KG1 (cell line): ENCODE data around the gene ESRRG.
"Not testable (repeated sequence)": the region's sequence is repeated elsewhere in the genome, so short reads cannot be mapped to it uniquely, and the experiment has no call there.

ENCODE experiments used
- DNase-seq: peaks from one replicate; lab custom pipeline; 2025; lab: John Stamatoyannopoulos, UW

ESRRG gene

DNA sequence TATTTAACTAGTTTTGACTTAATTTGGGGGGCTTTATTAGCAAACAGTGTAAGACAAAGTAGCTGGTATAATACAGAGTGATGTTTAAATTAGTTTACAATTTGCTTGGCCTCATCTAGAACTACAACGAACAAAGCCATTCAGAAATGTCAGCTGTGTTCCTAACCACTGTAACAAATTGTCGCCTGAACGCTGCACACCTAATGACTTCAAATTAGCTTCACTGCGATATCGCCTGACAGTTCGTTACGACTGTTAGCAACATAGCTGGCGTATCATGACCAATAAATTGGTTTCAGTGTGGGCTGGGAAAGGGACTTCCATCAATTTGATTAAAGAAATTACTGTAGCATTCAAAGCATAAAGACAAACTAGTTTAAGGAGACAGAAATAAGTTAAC lies 160.1 kb downstream of the ESRRG start:
- DNase-seq = no peak

DNA sequence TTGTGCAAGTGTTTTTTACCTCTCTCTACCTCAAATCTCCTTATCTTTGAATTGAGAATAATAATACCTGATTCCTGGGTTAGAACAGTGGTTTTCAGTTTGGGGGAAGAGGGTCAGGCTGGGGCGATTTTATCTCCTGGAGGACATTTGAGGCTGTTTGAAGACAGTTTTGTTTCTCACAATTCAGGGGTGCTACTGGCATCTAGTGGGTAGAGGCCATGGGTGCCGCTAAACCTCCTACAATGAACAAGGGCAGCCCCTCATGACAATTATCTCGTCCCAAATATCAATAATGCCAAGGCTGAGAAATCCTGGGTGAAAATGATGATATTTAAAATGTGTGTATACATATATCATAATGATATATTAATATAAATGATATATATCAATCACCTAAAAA lies 160.8 kb downstream of the ESRRG start:
- DNase-seq = no peak

DNA sequence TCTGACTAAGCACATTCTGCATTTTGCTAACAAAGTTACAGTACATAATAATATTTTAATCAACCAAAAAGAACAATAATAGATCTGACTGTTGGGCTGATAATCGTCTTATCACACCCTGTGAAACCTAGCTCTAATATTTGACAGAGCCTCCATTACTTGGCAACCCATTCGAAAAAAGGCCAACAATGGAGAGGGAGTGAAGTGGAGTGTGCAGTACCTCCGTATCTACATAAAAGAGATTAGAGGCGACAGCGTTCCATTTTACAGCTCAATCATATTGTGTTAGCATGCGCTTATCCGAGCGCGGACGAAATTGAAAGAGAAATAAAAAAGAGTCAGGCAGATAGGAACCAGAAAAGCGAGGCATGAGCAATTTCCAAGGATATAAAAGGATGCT lies 162.7 kb downstream of the ESRRG start:
- DNase-seq = no peak

DNA sequence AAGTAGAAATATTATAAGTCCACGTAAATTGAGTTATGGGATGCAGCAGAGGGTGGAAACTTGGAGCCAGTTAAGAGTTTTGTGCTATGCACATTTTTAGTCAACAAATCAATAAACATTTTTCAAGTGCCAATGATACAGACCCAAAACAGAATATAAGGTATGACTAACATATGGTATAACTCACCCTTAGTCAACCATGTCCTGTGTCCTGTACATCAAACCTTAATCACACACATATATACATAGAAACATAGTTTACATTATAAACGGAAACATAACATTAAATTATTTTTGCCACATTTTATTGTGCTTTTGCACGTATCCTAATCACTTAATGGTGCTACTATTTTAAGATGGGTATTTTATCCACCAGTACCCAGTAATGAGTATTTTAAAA lies 163.9 kb downstream of the ESRRG start:
- no peak for DNase-seq

GRCh38 chr1:216555653-216556052 lies 167.6 kb downstream of the ESRRG start:
- DNase-seq = no peak

DNA sequence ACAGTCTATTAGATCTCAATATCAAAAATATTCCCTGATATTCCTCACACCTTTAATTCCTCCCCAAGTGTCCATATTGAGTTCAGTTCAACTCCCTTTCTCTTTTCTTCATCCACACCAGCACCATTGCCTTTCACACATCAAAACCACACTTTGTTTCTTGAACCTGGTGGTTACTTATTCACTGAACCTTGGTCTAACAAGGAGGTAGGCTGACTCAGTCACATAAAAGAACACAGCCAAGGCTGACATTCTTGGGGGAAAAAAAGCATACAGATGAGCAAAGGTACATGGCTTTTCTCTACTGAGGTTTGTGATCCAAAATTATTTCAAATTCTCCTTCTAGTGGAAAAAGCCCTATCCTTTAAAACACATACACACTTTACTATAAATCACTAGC lies 168.3 kb downstream of the ESRRG start:
- DNase-seq = no peak

- DNase-seq = no peak
Measured at GRCh38 chr1:216553766-216554165, 169.5 kb downstream of the ESRRG start.

DNA sequence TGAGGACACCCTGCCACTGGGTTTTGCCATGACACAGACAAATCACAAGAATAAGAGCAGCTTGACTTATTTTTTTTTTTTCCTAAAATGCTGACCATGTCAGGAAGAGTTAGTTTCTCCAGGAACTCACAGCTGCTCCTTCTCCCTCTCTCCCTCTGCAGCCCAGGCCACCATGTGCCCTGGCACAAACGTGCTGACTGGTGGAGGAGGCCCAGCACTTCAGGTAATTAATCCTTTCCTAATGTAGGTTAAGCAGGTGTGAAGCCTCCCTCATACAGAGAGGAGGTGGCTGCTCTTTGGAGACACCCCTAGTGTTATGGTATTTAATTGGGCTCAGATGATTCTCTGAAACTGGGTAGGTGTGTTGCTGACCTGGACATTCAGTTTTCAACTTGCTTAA lies 170.2 kb downstream of the ESRRG start:
- DNase-seq = no peak

DNA sequence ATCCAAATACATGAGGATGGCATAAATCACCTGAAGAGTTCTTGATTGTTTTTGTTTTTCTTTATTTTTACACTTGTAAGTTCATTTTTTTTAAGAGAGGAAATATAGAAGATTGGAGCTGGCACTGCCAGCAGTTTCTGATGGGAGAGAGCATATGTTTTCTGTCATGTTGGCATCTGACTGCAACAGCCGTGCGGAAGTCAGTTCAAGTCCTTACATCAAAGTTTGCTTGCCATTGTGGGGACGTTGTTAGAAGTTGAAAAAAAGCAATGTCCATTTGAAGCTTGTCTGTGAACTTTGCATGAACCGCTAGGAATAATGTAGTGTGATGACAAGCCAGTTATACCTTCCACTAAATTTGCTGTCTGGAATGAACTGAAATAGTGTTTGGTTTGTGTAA lies 173.4 kb downstream of the ESRRG start:
- DNase-seq = no peak

- DNase-seq = no peak
Measured at GRCh38 chr1:216542741-216543140, 180.5 kb downstream of the ESRRG start.

DNA sequence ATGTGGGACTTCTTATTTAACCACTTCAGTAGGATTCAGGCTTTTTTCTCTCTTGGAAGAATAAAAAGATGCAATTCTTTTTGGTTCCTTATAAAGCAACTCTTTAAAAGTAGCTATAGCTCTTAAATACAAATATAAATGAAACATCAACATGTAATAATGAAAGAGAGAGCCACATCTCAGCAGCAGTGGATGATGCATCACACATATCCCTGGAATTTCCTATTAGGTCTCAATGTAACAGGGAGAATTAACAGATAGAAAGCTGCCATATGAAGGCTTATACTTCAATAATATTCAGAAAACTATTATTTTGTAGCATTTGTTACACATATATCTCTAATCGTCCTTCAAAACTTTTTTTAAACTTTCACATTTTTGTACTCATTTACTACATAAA lies 181.0 kb downstream of the ESRRG start:
- DNase-seq = no peak

DNA sequence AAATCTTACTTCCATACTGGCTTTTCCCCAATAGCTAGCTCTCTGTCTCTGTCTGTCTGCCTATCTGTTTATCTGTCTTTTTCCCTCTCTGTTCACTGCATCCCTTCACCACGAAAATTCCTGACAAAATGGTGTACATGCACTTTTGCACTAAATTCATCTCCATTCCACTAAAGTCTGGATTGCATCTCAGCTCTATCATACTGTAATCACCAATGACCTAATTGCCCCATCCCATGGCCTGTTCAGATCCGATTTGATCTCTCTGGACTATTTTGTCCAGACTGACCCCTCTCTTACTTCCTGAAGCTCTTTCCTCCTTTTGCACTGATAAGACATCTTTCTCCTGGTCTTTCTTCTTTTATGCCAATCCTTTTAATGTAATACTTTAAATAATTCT lies 187.5 kb downstream of the ESRRG start:
- no peak for DNase-seq

DNA sequence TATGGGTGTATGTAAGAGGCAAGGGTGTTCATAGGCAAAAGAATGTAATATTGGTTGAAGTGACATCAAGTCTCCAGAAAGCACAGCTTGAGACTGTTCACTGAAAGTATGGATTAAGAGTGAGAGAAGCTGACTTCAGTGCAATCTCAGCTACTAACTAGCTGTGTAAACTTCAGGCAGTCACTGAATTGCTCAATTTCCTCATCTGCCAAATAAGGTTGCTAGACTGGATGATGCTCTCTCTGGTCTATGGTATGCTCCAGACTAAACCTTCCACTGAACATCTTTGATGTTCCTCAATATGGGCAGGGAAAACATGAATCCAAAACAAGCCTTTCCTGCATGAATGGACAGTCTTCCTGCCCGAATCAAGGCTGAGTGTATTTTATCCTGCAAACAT lies 188.2 kb downstream of the ESRRG start:
- DNase-seq = no peak

- DNase-seq = no peak
Measured at GRCh38 chr1:216533776-216534175, 189.5 kb downstream of the ESRRG start.

- DNase-seq = no peak
Measured at GRCh38 chr1:216532251-216532798, 190.9 kb downstream of the ESRRG start.

GRCh38 chr1:216531263-216532239 lies 191.7 kb downstream of the ESRRG start:
- no peak for DNase-seq

DNA sequence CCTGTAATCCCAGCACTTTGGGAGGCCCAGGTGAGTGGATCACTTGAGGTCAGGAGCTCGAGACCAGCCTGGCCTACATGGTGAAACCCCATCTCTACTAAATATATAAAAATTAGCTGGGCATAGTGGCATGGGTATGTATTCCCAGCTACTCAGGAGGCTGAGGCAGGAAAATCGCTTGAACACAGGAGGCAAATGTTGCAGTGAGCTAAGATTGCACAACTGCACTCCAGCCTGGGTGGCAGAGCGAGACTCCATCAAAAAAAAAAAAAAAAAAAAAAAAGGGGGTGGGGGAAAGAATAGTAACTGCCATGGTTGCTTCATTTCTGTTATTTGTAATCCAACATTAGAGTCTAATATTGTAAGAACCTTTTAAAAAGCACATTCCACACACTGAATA lies 193.4 kb downstream of the ESRRG start:
- DNase-seq = not testable (repeated sequence)

DNA sequence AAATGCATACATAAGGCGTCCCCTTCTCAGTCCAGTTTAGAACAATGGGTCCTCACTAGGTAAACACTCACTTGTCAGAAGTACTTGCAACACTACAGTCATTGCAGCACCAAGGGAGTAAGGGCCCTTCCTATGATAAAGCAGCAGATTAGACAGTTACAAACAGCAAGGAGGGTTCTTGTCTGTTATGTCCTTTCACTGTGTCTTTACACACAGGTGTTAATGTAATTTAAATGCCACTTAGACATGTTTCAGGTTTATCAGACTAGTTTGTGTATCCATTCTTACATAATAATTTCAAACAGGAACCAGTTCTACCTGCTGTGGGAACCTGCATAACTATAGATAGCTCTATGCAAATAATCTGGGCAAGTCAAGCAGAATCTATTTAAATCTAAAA lies 194.4 kb downstream of the ESRRG start:
- DNase-seq = no peak

GRCh38 chr1:216523449-216524190 lies 199.6 kb downstream of the ESRRG start:
- no peak for DNase-seq

DNA sequence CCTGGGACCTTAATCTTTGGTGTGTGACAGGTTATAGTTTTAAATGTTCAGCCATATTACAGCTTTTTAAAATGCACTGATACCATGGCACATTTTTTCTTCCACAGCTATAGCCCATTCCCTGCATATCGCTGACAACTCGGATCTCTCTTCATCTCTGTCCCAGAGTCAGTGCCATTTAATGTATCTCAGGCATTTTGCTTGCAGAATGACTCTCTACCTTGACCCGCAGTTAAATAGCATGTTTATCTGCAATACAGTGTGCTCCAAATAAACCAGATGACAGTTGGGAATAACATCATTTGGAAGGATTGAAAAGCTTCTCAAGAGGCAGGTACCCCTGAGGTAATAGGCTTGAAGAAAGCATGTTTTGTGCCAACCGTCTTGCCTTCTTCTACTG lies 200.2 kb downstream of the ESRRG start:
- DNase-seq = no peak

GRCh38 chr1:216521477-216521876 lies 201.8 kb downstream of the ESRRG start:
- DNase-seq = no peak

DNA sequence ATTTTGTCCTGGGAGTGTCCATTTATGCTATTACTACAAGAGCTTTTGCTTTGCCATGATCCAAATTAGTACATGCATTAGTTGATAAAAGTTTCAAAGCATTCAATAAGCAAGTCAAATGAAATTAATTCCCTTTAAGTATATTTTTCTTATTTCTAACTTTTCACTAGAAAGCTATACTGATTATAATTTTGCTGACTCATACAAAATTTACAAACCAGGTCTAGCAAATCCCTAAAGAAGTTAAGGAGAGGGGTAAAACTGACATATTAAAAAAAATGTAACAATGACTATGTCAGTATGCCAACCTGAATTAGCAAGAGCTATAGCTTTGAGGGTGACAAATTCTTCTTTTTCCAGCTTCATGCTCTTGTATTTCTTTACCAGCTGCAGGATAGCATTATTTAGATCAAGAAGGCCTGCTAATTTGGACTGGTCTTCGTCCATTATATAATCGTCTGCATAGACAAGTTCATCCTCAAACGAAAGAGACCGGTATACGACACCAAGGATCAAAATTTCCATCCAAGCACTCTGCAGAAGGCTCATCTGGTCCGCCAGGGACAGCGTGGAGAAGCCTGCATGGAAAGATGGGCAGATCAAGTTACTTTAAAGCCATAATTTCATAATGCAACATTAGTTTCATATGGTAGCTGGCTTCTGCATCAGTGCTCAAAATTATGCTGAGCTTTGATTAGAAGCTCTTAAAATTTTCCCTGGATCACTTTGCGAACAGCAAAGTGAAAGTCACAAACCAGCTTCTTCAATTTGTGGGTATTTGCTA lies 204.2 kb downstream of the ESRRG start:
- no peak for DNase-seq
